GM19328 (cell line): ENCODE results near the gene MFRP.

ENCODE experiments used
- ATAC-seq: cut with Tn5 transposase; IDR thresholded peaks from one replicate; pipeline ENCODE4 v1.9.1; 2021; ENCODE audit warnings: mild to moderate bottlenecking, moderate library complexity; ENCODE audit not compliant: unreplicated experiment

Gene MFRP

GRCh38 chr11:119319136-119319699, 27.3 kb downstream of the MFRP start:
- ATAC-seq = no peak

- ATAC-seq = no peak
Observed at GRCh38 chr11:119318240-119319135, 28.0 kb downstream of the MFRP start.

GRCh38 chr11:119317592-119318239, 28.8 kb downstream of the MFRP start:
- ATAC-seq = no peak

GRCh38 chr11:119316729-119317591, 29.5 kb downstream of the MFRP start, which contains the start of gene MCAM:
Gene MCAM, minus strand, starts transcription at chr11:119317130. Its CDS starts 29 bp downstream, at chr11:119317101.
- no peak for ATAC-seq

GRCh38 chr11:119316016-119316728, 30.3 kb downstream of the MFRP start:
- no peak for ATAC-seq

- ATAC-seq = no peak
Observed at GRCh38 chr11:119315131-119316015, 31.1 kb downstream of the MFRP start.

GRCh38 chr11:119314726-119315125, 31.8 kb downstream of the MFRP start:
- ATAC-seq = no peak

GRCh38 chr11:119310682-119311052, 35.8 kb downstream of the MFRP start:
- no peak for ATAC-seq

- ATAC-seq = no peak
Observed at GRCh38 chr11:119309953-119310681, 36.4 kb downstream of the MFRP start.

GRCh38 chr11:119309411-119309810, 37.1 kb downstream of the MFRP start:
- no peak for ATAC-seq

- no peak for ATAC-seq
Observed at GRCh38 chr11:119307974-119308373, 38.5 kb downstream of the MFRP start.

- ATAC-seq = no peak
Observed at GRCh38 chr11:119307219-119307618, 39.3 kb downstream of the MFRP start.

- ATAC-seq = no peak
Observed at GRCh38 chr11:119306373-119306890, 40.1 kb downstream of the MFRP start.

- ATAC-seq = no peak
Observed at GRCh38 chr11:119305556-119306372, 40.7 kb downstream of the MFRP start.

- no peak for ATAC-seq
Observed at GRCh38 chr11:119303227-119303718, 43.2 kb downstream of the MFRP start.

- no peak for ATAC-seq
Observed at GRCh38 chr11:119300198-119300964, 46.1 kb downstream of the MFRP start.

- no peak for ATAC-seq
Observed at GRCh38 chr11:119299416-119299815, 47.1 kb downstream of the MFRP start.
